ENCODE results near the gene BDNF.

GRCh38 chr11:27605422-27605821, 94.8 kb downstream of the BDNF start:
- TF ChIP-seq, protein P1, sequence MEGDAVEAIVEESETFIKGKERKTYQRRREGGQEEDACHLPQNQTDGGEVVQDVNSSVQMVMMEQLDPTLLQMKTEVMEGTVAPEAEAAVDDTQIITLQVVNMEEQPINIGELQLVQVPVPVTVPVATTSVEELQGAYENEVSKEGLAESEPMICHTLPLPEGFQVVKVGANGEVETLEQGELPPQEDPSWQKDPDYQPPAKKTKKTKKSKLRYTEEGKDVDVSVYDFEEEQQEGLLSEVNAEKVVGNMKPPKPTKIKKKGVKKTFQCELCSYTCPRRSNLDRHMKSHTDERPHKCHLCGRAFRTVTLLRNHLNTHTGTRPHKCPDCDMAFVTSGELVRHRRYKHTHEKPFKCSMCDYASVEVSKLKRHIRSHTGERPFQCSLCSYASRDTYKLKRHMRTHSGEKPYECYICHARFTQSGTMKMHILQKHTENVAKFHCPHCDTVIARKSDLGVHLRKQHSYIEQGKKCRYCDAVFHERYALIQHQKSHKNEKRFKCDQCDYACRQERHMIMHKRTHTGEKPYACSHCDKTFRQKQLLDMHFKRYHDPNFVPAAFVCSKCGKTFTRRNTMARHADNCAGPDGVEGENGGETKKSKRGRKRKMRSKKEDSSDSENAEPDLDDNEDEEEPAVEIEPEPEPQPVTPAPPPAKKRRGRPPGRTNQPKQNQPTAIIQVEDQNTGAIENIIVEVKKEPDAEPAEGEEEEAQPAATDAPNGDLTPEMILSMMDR (optimal IDR thresholded peaks at IDR 0.05 in 1 of 3, IDR thresholded peaks at IDR 0.05 in 1 of 3, conservative IDR thresholded peaks at IDR 0.05 in 1 of 3; ENCODE audit: extremely low read depth in 1 of 3, insufficient read depth in 2 of 3, low read length in 3 of 3), result no peak
- no peak for TF ChIP-seq EZH2 (IDR thresholded peaks at IDR 0.05; ENCODE audit: low read length)
